HG03159 (cell line): Measurements from ENCODE around the gene OR1M1.

ENCODE experiments used
- ATAC-seq: cut with Tn5 transposase; IDR thresholded peaks from one replicate; pipeline ENCODE4 v1.9.1; 2021; ENCODE audit warnings: mild to moderate bottlenecking, moderate library complexity; ENCODE audit not compliant: unreplicated experiment

Gene OR1M1

GRCh38 chr19:9073806-9074205, 13.1 kb upstream of the OR1M1 start:
- ATAC-seq = no peak

GRCh38 chr19:9075064-9075949, 11.6 kb upstream of the OR1M1 start:
- ATAC-seq = no peak

GRCh38 chr19:9076901-9077300, 10.0 kb upstream of the OR1M1 start:
- ATAC-seq = no peak

- no peak for ATAC-seq
Measured at GRCh38 chr19:9078651-9079050, 8.2 kb upstream of the OR1M1 start.

- no peak for ATAC-seq
Measured at GRCh38 chr19:9107375-9107774, 20.5 kb downstream of the OR1M1 start, which contains the start of gene OR7G2. OR7G2 (minus strand) TSS chr19:9107475; CDS start chr19:9103243, 4,232 bp downstream.

GRCh38 chr19:9109959-9110358, 23.1 kb downstream of the OR1M1 start:
- no peak for ATAC-seq

GRCh38 chr19:9115307-9115813, 28.5 kb downstream of the OR1M1 start, which contains the start of gene OR7G1:
OR7G1 (minus strand) TSS chr19:9115763; CDS start chr19:9115763, 0 bp downstream.
- ATAC-seq = no peak

- ATAC-seq = no peak
Measured at GRCh38 chr19:9116547-9116946, 29.7 kb downstream of the OR1M1 start.

- ATAC-seq = no peak
Measured at GRCh38 chr19:9126900-9127405, 40.1 kb downstream of the OR1M1 start, which contains the start of gene OR7G3. OR7G3 (minus strand) TSS chr19:9126950; CDS start chr19:9126950, 0 bp downstream.

- no peak for ATAC-seq
Measured at GRCh38 chr19:9128171-9128570, 41.3 kb downstream of the OR1M1 start.

- ATAC-seq = no peak
Measured at GRCh38 chr19:9130965-9131364, 44.1 kb downstream of the OR1M1 start.

- no peak for ATAC-seq
Measured at GRCh38 chr19:9132422-9132821, 45.6 kb downstream of the OR1M1 start.

- ATAC-seq = no peak
Measured at GRCh38 chr19:9139609-9140158, 52.8 kb downstream of the OR1M1 start.

GRCh38 chr19:9140159-9140874, 53.5 kb downstream of the OR1M1 start, which contains the start of gene ZNF317:
ZNF317 (plus strand) TSS chr19:9140397; CDS start chr19:9156017, 15,620 bp downstream.
- ATAC-seq = peak; percentile 92

GRCh38 chr19:9144920-9145319, 58.1 kb downstream of the OR1M1 start:
- no peak for ATAC-seq
